HL-60 (cell line): Measurements from ENCODE around the gene PLAU.
A peak's percentile ranks its signal among the peaks of the same experiment; 100 is the strongest.

ENCODE experiments used
- DNase-seq, 2 experiments: peaks; one replicate each; pipeline ENCODE4 v3.0.0-alpha.2; 2010 to 2020; ENCODE audit warnings: low read depth in 1 of 2, low spot score in 1 of 2
- H3K27ac ChIP-seq: fragments of 250-450 bp; sonication (Bioruptor Pico); replicated peaks from 2 replicates; pipeline ENCODE4 v1.5.1; 2020; ENCODE audit warnings: mild to moderate bottlenecking, moderate library complexity
- H3K27me3 ChIP-seq: fragments of 250-450 bp; sonication (Bioruptor Pico); 2 replicates; pipeline ENCODE4 v1.5.1; 2021; ENCODE audit warnings: mild to moderate bottlenecking, moderate library complexity; ENCODE audit not compliant: insufficient read depth, poor library complexity, severe bottlenecking
- H3K4me3 ChIP-seq: replicated peaks from 2 replicates; pipeline ENCODE4 v1.5.1; 2011; ENCODE audit warnings: mild to moderate bottlenecking, control low read depth, low read length; ENCODE audit not compliant: insufficient read depth
- CTCF ChIP-seq: IDR thresholded peaks from one replicate; pipeline ENCODE4 v1.5.1; 2011; ENCODE audit warnings: low read length, control low read depth, inconsistent platforms; ENCODE audit not compliant: insufficient read depth
- GABPA ChIP-seq: IDR thresholded peaks from 2 replicates; pipeline ENCODE4 v1.6.1; 2012; ENCODE audit warnings: low read depth
- POLR2AphosphoS5 ChIP-seq: IDR thresholded peaks from 2 replicates; pipeline ENCODE4 v1.6.1; 2012; ENCODE audit warnings: low read depth
- REST ChIP-seq: IDR thresholded peaks from 2 replicates; pipeline ENCODE4 v1.6.1; 2012; ENCODE audit warnings: low read depth; ENCODE audit not compliant: insufficient replicate concordance
- SPI1 ChIP-seq: IDR thresholded peaks from 2 replicates; pipeline ENCODE4 v1.6.1; 2012; ENCODE audit warnings: low read depth, mild to moderate bottlenecking, borderline replicate concordance

Gene PLAU

GRCh38 chr10:73911553-73912004, 647 bp downstream of the PLAU start:
- TF ChIP-seq SPI1 (peak; percentile 0; the same call in 1 of the 2 replicates), POLR2AphosphoS5 (no peak; the same call in 1 of the 2 replicates), CTCF (no peak), REST (no peak)
- Histone ChIP-seq H3K4me3 (peak overlapping the region; percentile 79), H3K27me3 (no peaks in the 10 kb centered on the region), H3K27ac (peak overlapping the region; percentile 96)
- DNase-seq: no peak

- Histone ChIP-seq H3K27me3 (no peaks in the 10 kb centered on the region), H3K27ac (no peak overlapping the region), H3K4me3 (no peak overlapping the region)
- DNase-seq: no peak
- TF ChIP-seq SPI1 (no peak), CTCF (no peak), GABPA (no peak), REST (no peak), POLR2AphosphoS5 (no peak)
Observed at GRCh38 chr10:73914036-73914435, 3.1 kb downstream of the PLAU start.

DNA sequence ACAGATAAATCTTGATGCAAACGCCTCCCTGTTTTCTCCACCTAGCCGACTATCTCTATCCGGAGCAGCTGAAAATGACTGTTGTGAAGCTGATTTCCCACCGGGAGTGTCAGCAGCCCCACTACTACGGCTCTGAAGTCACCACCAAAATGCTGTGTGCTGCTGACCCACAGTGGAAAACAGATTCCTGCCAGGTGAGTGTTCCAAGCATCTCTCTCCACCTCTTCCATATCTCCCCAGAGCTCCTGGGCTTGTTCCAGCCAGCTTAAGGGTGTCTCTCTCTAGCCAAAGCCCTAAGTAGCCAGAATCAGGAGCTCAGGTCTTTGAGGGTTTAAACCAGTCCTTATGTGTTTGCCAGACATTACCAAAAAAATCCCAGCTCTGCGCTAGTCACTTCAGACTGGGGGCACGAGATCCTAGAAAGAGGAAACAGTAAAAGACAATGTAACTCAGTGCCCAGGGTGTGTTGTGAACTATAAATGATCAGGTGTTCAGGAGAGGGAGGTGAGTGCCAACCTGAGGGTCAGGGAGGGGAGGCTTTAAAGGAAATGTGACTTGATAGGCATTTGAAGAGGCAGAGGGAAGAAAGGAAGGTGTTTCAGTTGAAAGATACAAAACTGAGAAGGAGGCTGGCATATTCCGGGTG, 4.4 kb downstream of the PLAU start:
- DNase-seq: no peak
- H3K27ac ChIP-seq: peak overlapping the region; percentile 2; the same call in 1 of the 2 replicates
- no peak overlapping the region for H3K4me3 ChIP-seq
- TF ChIP-seq REST (no peak), SPI1 (no peak), GABPA (no peak), CTCF (no peak), POLR2AphosphoS5 (no peak)
- H3K27me3 ChIP-seq: no peaks in the 10 kb centered on the region
